Natural killer cell treated with Interleukin-12 subunit alpha and Interleukin-12 subunit beta and Interleukin-15 and Interleukin-18, amount 100 ng/mL, for 72 hours (primary cell): ENCODE measurements around the gene DDAH2. TPM values are rescaled to one million over a fixed set of nuclear protein-coding genes. Genes with fewer than 3 reads are reported as not detected.

Experiments used
- ATAC-seq, 2 donors: fragments of 150-1000 bp; cut with Tn5 transposase in 1 of 2; sonication (Bioruptor Pico), chemical (Tn5 transposase) in 1 of 2; 2 replicates each; pipeline ENCODE4 v1.10.0; 2021
- DNase-seq: peaks from one replicate; pipeline ENCODE4 v3.0.0; 2022; ENCODE audit warnings: low spot score
- H3K27ac Mint-ChIP-seq, 2 donors: 1 replicate in 1 of 2; 2 replicates in 1 of 2; pipeline ENCODE4 v1.8.0; 2022; ENCODE audit warnings: mixed read lengths in 2 of 2, mild to moderate bottlenecking in 1 of 2, moderate library complexity in 1 of 2
- H3K27me3 Mint-ChIP-seq, 2 donors: 1 replicate in 1 of 2; 2 replicates in 1 of 2; pipeline ENCODE4 v1.8.0; 2022; ENCODE audit warnings: mixed read lengths in 2 of 2
- H3K36me3 Mint-ChIP-seq: one replicate; pipeline ENCODE4 v1.8.0; 2022; ENCODE audit warnings: mixed read lengths
- H3K4me1 Mint-ChIP-seq, 2 donors: 1 replicate in 1 of 2; 2 replicates in 1 of 2; pipeline ENCODE4 v1.8.0; 2022; ENCODE audit warnings: low read depth in 2 of 2, mixed read lengths in 2 of 2, mild to moderate bottlenecking in 1 of 2
- H3K4me3 Mint-ChIP-seq: one replicate; pipeline ENCODE4 v1.8.0; 2022; ENCODE audit warnings: mixed read lengths
- H3K9me3 Mint-ChIP-seq: 2 replicates; pipeline ENCODE4 v1.8.0; 2022; ENCODE audit warnings: mixed read lengths
- total RNA-seq, 2 donors: library from RNA; stranded (reverse); gene quantifications; one replicate each; pipeline ENCODE4 v1.2.3, GENCODE V29; 2022

DDAH2 gene
- 10 to 100 TPM; 18.8 to 24.4 TPM for total RNA-seq

GRCh38 chr6:31728767-31729514 lies at the start of gene DDAH2:
Gene DDAH2 (minus strand): TSS chr6:31729299. CDS start chr6:31729161, 138 bp downstream.
- peak within 1 kb of the TSS; percentile 93 for H3K4me3 Mint-ChIP-seq
- peaks cover 64 to 68% of the 10 kb centered on the region in 2 donors for H3K4me1 Mint-ChIP-seq
- peak within 1 kb of the TSS; percentile 51 to 68 for H3K27ac Mint-ChIP-seq
- ATAC-seq: peak; percentile 39 to 46
- no peaks in the 10 kb centered on the region for H3K9me3 Mint-ChIP-seq
- DNase-seq: peak; percentile 60
- peaks cover 24% of the 10 kb centered on the region for H3K36me3 Mint-ChIP-seq
- no peaks in the 10 kb centered on the region for H3K27me3 Mint-ChIP-seq

GRCh38 chr6:31778193-31778592 lies 49.1 kb upstream of the DDAH2 start:
- Mint-ChIP-seq H3K9me3 (no peaks in the 10 kb centered on the region), H3K36me3 (no peaks in the 10 kb centered on the region), H3K27me3 (no peaks in the 10 kb centered on the region), H3K4me1 (peaks cover 14% of the 10 kb centered on the region in 2 donors), H3K4me3 (no peak overlapping the region), H3K27ac (peak overlapping the region in 1 of 2 donors; percentile 79)
- DNase-seq (no peak), ATAC-seq (no peak)

GRCh38 chr6:31777667-31778050 lies 48.6 kb upstream of the DDAH2 start:
- H3K9me3 Mint-ChIP-seq: no peaks in the 10 kb centered on the region
- H3K4me3 Mint-ChIP-seq: no peak overlapping the region
- H3K27ac Mint-ChIP-seq: peak overlapping the region; percentile 16 to 79
- DNase-seq: no peak
- no peaks in the 10 kb centered on the region for H3K27me3 Mint-ChIP-seq
- H3K36me3 Mint-ChIP-seq: no peaks in the 10 kb centered on the region
- ATAC-seq: no peak
- H3K4me1 Mint-ChIP-seq: peaks cover 17 to 18% of the 10 kb centered on the region in 2 donors

GRCh38 chr6:31776989-31777666 lies 48.0 kb upstream of the DDAH2 start, which contains the start of gene VWA7:
Gene VWA7 (minus strand): TSS chr6:31777328. CDS start chr6:31776779, 549 bp downstream.
- Mint-ChIP-seq H3K36me3 (no peaks in the 10 kb centered on the region), H3K9me3 (no peaks in the 10 kb centered on the region), H3K27me3 (no peaks in the 10 kb centered on the region), H3K4me3 (peak within 1 kb of the TSS; percentile 16), H3K27ac (peak within 1 kb of the TSS; percentile 16 to 79), H3K4me1 (peaks cover 18 to 19% of the 10 kb centered on the region in 2 donors)
- DNase-seq (peak; percentile 71), ATAC-seq (peak; percentile 84 to 85)

- Mint-ChIP-seq H3K27me3 (no peaks in the 10 kb centered on the region), H3K9me3 (no peaks in the 10 kb centered on the region), H3K4me1 (peaks cover 18 to 19% of the 10 kb centered on the region in 2 donors), H3K36me3 (no peaks in the 10 kb centered on the region), H3K27ac (peak overlapping the region in 1 of 2 donors; percentile 79), H3K4me3 (peak overlapping the region; percentile 16)
- ATAC-seq (no peak), DNase-seq (no peak)
These were observed 47.4 kb upstream of the DDAH2 start for GRCh38 chr6:31776485-31776988.

GRCh38 chr6:31775633-31776484 lies 46.8 kb upstream of the DDAH2 start:
- ATAC-seq (no peak), DNase-seq (no peak)
- Mint-ChIP-seq H3K36me3 (no peaks in the 10 kb centered on the region), H3K27me3 (no peaks in the 10 kb centered on the region), H3K4me1 (peaks cover 23 to 24% of the 10 kb centered on the region in 2 donors), H3K27ac (peak overlapping the region in 1 of 2 donors; percentile 79), H3K4me3 (peak overlapping the region; percentile 16), H3K9me3 (no peaks in the 10 kb centered on the region)

GRCh38 chr6:31775184-31775583 lies 46.1 kb upstream of the DDAH2 start:
- Mint-ChIP-seq H3K36me3 (no peaks in the 10 kb centered on the region), H3K27ac (peak overlapping the region in 1 of 2 donors; percentile 79), H3K9me3 (no peaks in the 10 kb centered on the region), H3K27me3 (no peaks in the 10 kb centered on the region), H3K4me1 (peaks cover 23 to 24% of the 10 kb centered on the region in 2 donors), H3K4me3 (no peak overlapping the region)
- ATAC-seq: no peak
- DNase-seq: no peak

GRCh38 chr6:31771992-31772358 lies 42.9 kb upstream of the DDAH2 start:
- Mint-ChIP-seq H3K4me3 (no peak overlapping the region), H3K9me3 (no peaks in the 10 kb centered on the region), H3K27ac (no peak overlapping the region), H3K36me3 (no peaks in the 10 kb centered on the region), H3K4me1 (peaks cover 23 to 24% of the 10 kb centered on the region in 2 donors), H3K27me3 (no peaks in the 10 kb centered on the region)
- no peak for DNase-seq
- ATAC-seq: no peak

- no peaks in the 10 kb centered on the region for H3K36me3 Mint-ChIP-seq
- H3K4me1 Mint-ChIP-seq: peaks cover 17 to 19% of the 10 kb centered on the region in 2 donors
- ATAC-seq (no peak), DNase-seq (no peak)
- no peaks in the 10 kb centered on the region for H3K9me3 Mint-ChIP-seq
- no peak overlapping the region for H3K4me3 Mint-ChIP-seq
- H3K27me3 Mint-ChIP-seq: no peaks in the 10 kb centered on the region
- H3K27ac Mint-ChIP-seq: no peak overlapping the region
These were observed 41.8 kb upstream of the DDAH2 start for GRCh38 chr6:31770860-31771259.

GRCh38 chr6:31769684-31770371 lies 40.7 kb upstream of the DDAH2 start:
- Mint-ChIP-seq H3K36me3 (no peaks in the 10 kb centered on the region), H3K4me3 (no peak overlapping the region), H3K4me1 (peaks cover 17% of the 10 kb centered on the region in 2 donors), H3K27me3 (no peaks in the 10 kb centered on the region), H3K27ac (peak overlapping the region; percentile 50 to 65), H3K9me3 (no peaks in the 10 kb centered on the region)
- ATAC-seq: peak; percentile 85 to 91
- peak; percentile 83 for DNase-seq

GRCh38 chr6:31768363-31769257 lies 39.5 kb upstream of the DDAH2 start:
- DNase-seq (no peak), ATAC-seq (no peak)
- H3K27ac Mint-ChIP-seq: no peak overlapping the region
- no peak overlapping the region for H3K4me3 Mint-ChIP-seq
- no peaks in the 10 kb centered on the region for H3K9me3 Mint-ChIP-seq
- H3K4me1 Mint-ChIP-seq: peaks cover 17% of the 10 kb centered on the region in 2 donors
- H3K27me3 Mint-ChIP-seq: no peaks in the 10 kb centered on the region
- no peaks in the 10 kb centered on the region for H3K36me3 Mint-ChIP-seq

- DNase-seq (no peak), ATAC-seq (no peak)
- H3K27ac Mint-ChIP-seq: no peak overlapping the region
- no peak overlapping the region for H3K4me3 Mint-ChIP-seq
- peaks cover 12 to 15% of the 10 kb centered on the region in 2 donors for H3K4me1 Mint-ChIP-seq
- no peaks in the 10 kb centered on the region for H3K27me3 Mint-ChIP-seq
- H3K36me3 Mint-ChIP-seq: no peaks in the 10 kb centered on the region
- H3K9me3 Mint-ChIP-seq: no peaks in the 10 kb centered on the region
These were observed 38.1 kb upstream of the DDAH2 start for GRCh38 chr6:31767096-31767645.
